OCI-LY3 (cell line): Measurements from ENCODE around the gene ZNF580.

Experiments used
- CTCF ChIP-seq: fragments of 200-600, 300-600 bp; sonication (generic); IDR thresholded peaks from 2 replicates; pipeline ENCODE4 v1.5.1; 2014; ENCODE audit warnings: antibody characterized with exemption, low read length, low read depth
- EZH2phosphoT487 ChIP-seq: fragments of 200-600 bp; shearing (Covaris generic); IDR thresholded peaks from 2 replicates; pipeline ENCODE4 v1.6.1; 2018; ENCODE audit warnings: antibody characterized with exemption, mixed run types, low read depth

- TF ChIP-seq CTCF = no peak
- TF ChIP-seq EZH2phosphoT487 = no peak
Observed at GRCh38 chr19:55603115-55603514, 37.7 kb upstream of the ZNF580 start.
